GM12865 (cell line): ENCODE measurements around the gene KCNT1.

ENCODE experiments used
- DNase-seq: peaks from one replicate; pipeline ENCODE4 v3.0.0; 2010; ENCODE audit warnings: low read depth
- H3K4me3 ChIP-seq: 2 replicates; pipeline ENCODE4 v1.5.1; 2011; ENCODE audit warnings: mild to moderate bottlenecking, low read depth, low read length, control low read depth
- CTCF ChIP-seq: IDR thresholded peaks from 2 replicates; pipeline ENCODE4 v1.5.1; 2011; ENCODE audit warnings: low read length, control low read depth, low read depth, inconsistent platforms; ENCODE audit not compliant: insufficient read depth; ENCODE audit errors: missing control alignments

Gene KCNT1

DNA sequence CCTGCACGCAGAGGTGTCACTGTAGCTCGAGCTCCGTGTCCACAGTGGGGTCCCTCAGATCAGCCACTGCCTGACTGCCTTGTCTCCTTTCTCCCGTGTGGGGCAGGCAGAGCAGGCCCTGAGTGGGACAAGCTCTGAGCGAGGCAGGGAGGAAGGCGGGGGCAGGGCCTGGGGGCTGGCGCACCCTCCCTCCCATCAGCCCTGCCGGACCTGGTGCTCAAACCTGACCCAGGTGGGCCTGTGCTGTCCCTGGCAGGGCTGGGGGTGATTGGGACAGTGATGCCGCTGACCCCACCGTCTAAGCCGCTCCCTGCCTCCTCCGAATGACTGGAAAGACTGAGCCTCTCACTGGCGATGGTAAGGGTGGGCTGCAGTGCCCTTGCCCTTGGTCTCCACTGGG lies 60.9 kb downstream of the KCNT1 start:
- DNase-seq: no peak
- no peak overlapping the region for H3K4me3 ChIP-seq
- TF ChIP-seq CTCF: no peak

GRCh38 chr9:135763716-135764446 lies 61.9 kb downstream of the KCNT1 start:
- TF ChIP-seq CTCF: no peak

GRCh38 chr9:135764731-135765130 lies 62.7 kb downstream of the KCNT1 start:
- no peak overlapping the region for H3K4me3 ChIP-seq
- DNase-seq: no peak
- no peak for TF ChIP-seq CTCF

More at GRCh38 chr9:135763716-135764446, 61.9 kb downstream of the KCNT1 start:
- H3K4me3 ChIP-seq: no peak overlapping the region
- DNase-seq: no peak

- DNase-seq: no peak
- no peak overlapping the region for H3K4me3 ChIP-seq
- TF ChIP-seq CTCF: no peak
These were observed 63.4 kb downstream of the KCNT1 start for GRCh38 chr9:135765416-135765815.

- no peak overlapping the region for H3K4me3 ChIP-seq
- no peak for TF ChIP-seq CTCF
- no peak for DNase-seq
These were observed 64.3 kb downstream of the KCNT1 start for GRCh38 chr9:135766251-135766650.

- H3K4me3 ChIP-seq: no peak overlapping the region
- no peak for TF ChIP-seq CTCF
- DNase-seq: no peak
These were observed 64.7 kb downstream of the KCNT1 start for GRCh38 chr9:135766707-135767106.
